Activated T-helper 9 cell treated with anti-CD3 and anti-CD28 coated beads, Interleukin-2, amount 50 U/mL, for 16 hours (primary cell): ENCODE measurements around the gene P2RX3.
A peak's percentile ranks its signal among the peaks of the same experiment; 100 is the strongest.
"Not testable (repeated sequence)": the region's sequence is repeated elsewhere in the genome, so short reads cannot be mapped to it uniquely, and the experiment has no call there.

Experiments
- DNase-seq: peaks from one replicate; pipeline ENCODE4 v3.0.0-alpha.2; 2020; ENCODE audit warnings: low read depth

Gene P2RX3

GRCh38 chr11:57324886-57325734 is 13.0 kb upstream of the P2RX3 start, which contains the start of gene TNKS1BP1:
TSS of gene TNKS1BP1 (minus strand) at chr11:57324952. CDS start at chr11:57321885, 3,067 bp downstream.
- DNase-seq, result peak; percentile 88

- no peak for DNase-seq
Observed at GRCh38 chr11:57325735-57326048, 12.5 kb upstream of the P2RX3 start.

GRCh38 chr11:57327721-57328120 is 10.4 kb upstream of the P2RX3 start:
- DNase-seq, result no peak

- no peak for DNase-seq
Observed at GRCh38 chr11:57330029-57330428, 8.1 kb upstream of the P2RX3 start.

GRCh38 chr11:57331720-57332119 is 6.4 kb upstream of the P2RX3 start:
- no peak for DNase-seq

- no peak for DNase-seq
Observed at GRCh38 chr11:57332694-57333440, 5.3 kb upstream of the P2RX3 start.

- no peak for DNase-seq
Observed at GRCh38 chr11:57335023-57335342, 3.2 kb upstream of the P2RX3 start.

GRCh38 chr11:57335343-57336110 is 2.6 kb upstream of the P2RX3 start, which contains the start of gene SSRP1:
TSS of gene SSRP1 (minus strand) at chr11:57335892. CDS start at chr11:57335121, 771 bp downstream.
- DNase-seq, result peak; percentile 81

- DNase-seq, result no peak
Observed at GRCh38 chr11:57336111-57336666, 2.0 kb upstream of the P2RX3 start.

GRCh38 chr11:57336856-57337255 is 1.3 kb upstream of the P2RX3 start:
- DNase-seq, result not testable (repeated sequence)

GRCh38 chr11:57339328-57339727 is 1.2 kb downstream of the P2RX3 start:
- DNase-seq, result no peak

- no peak for DNase-seq
Observed at GRCh38 chr11:57340039-57340615, 2.0 kb downstream of the P2RX3 start.

- no peak for DNase-seq
Observed at GRCh38 chr11:57341250-57341808, 3.2 kb downstream of the P2RX3 start.

- DNase-seq, result no peak
Observed at GRCh38 chr11:57342702-57343101, 4.5 kb downstream of the P2RX3 start.

- DNase-seq, result no peak
Observed at GRCh38 chr11:57343825-57344224, 5.7 kb downstream of the P2RX3 start.

GRCh38 chr11:57344826-57345225 is 6.7 kb downstream of the P2RX3 start:
- no peak for DNase-seq

GRCh38 chr11:57345555-57346211 is 7.5 kb downstream of the P2RX3 start:
- DNase-seq, result peak; percentile 57

- no peak for DNase-seq
Observed at GRCh38 chr11:57347336-57347735, 9.2 kb downstream of the P2RX3 start.

GRCh38 chr11:57348052-57348451 is 9.9 kb downstream of the P2RX3 start:
- DNase-seq, result no peak

GRCh38 chr11:57348636-57349313 is 10.6 kb downstream of the P2RX3 start:
- DNase-seq, result no peak
